HG03457 (cell line): Measurements from ENCODE around the gene CHSY1.

Experiments used
- ATAC-seq: cut with Tn5 transposase; IDR thresholded peaks from one replicate; pipeline ENCODE4 v1.9.1; 2021; ENCODE audit warnings: moderate number of reproducible peaks; ENCODE audit not compliant: unreplicated experiment

Gene CHSY1

GRCh38 chr15:101213147-101213546 lies 38.7 kb downstream of the CHSY1 start:
- ATAC-seq = no peak

- ATAC-seq = no peak
Observed at GRCh38 chr15:101211897-101212296, 40.0 kb downstream of the CHSY1 start.

GRCh38 chr15:101210466-101210865 lies 41.4 kb downstream of the CHSY1 start:
- no peak for ATAC-seq

- no peak for ATAC-seq
Observed at GRCh38 chr15:101210058-101210457, 41.8 kb downstream of the CHSY1 start.

GRCh38 chr15:101209285-101209845 lies 42.5 kb downstream of the CHSY1 start:
- ATAC-seq = no peak

GRCh38 chr15:101207867-101208288 lies 44.0 kb downstream of the CHSY1 start:
- ATAC-seq = no peak

GRCh38 chr15:101206176-101206591 lies 45.7 kb downstream of the CHSY1 start:
- ATAC-seq = no peak

- ATAC-seq = no peak
Observed at GRCh38 chr15:101204739-101205535, 46.9 kb downstream of the CHSY1 start.

GRCh38 chr15:101203607-101204189 lies 48.1 kb downstream of the CHSY1 start:
- no peak for ATAC-seq

GRCh38 chr15:101203029-101203573 lies 48.7 kb downstream of the CHSY1 start:
- ATAC-seq = no peak

GRCh38 chr15:101201411-101202174 lies 50.3 kb downstream of the CHSY1 start:
- ATAC-seq = no peak

- ATAC-seq = no peak
Observed at GRCh38 chr15:101200181-101200580, 51.7 kb downstream of the CHSY1 start.

GRCh38 chr15:101198800-101199199 lies 53.0 kb downstream of the CHSY1 start:
- ATAC-seq = no peak

GRCh38 chr15:101198031-101198575 lies 53.7 kb downstream of the CHSY1 start:
- ATAC-seq = no peak

- no peak for ATAC-seq
Observed at GRCh38 chr15:101194546-101195125, 57.2 kb downstream of the CHSY1 start.

- ATAC-seq = no peak
Observed at GRCh38 chr15:101193806-101194545, 57.9 kb downstream of the CHSY1 start.

GRCh38 chr15:101193120-101193644 lies 58.7 kb downstream of the CHSY1 start:
- no peak for ATAC-seq

GRCh38 chr15:101192081-101192480 lies 59.8 kb downstream of the CHSY1 start:
- ATAC-seq = no peak

- ATAC-seq = no peak
Observed at GRCh38 chr15:101191242-101191641, 60.6 kb downstream of the CHSY1 start.
